PC-9 (cell line): ENCODE data around the gene CLCN6. TPM values are rescaled to one million over a fixed set of nuclear protein-coding genes. Genes with fewer than 3 reads are reported as not detected.

Source experiments
- BruUV-seq: library from RNA; stranded (reverse); fragments of 400-500 nt; replicated peaks from 2 replicates; lab custom pipeline; 2021; lab: Mats Ljungman, UMichigan
- CTCF ChIA-PET: fragments of 300-600 bp; sonication (Branson Sonifier 250); formaldehyde crosslinking; loops from one replicate; lab custom pipeline; 2022; ENCODE audit warnings: antibody characterized with exemption; lab: Charles Lee
- POLR2A ChIA-PET: fragments of 300-600 bp; sonication (Branson Sonifier 250); formaldehyde crosslinking; loops from one replicate; lab custom pipeline; 2022; ENCODE audit warnings: antibody characterized with exemption; ENCODE audit not compliant: unreplicated experiment; lab: Charles Lee
- DNase-seq, 2 experiments: peaks; one replicate each; pipeline versions ENCODE4 v3.0.0 to v3.0.0-alpha.2; 2015 to 2022; ENCODE audit warnings: mixed read lengths in 1 of 2
- H2AFZ ChIP-seq: fragments of 200-600 bp; sonication (generic); 2 replicates; pipeline ENCODE4 v1.8.1; 2017; ENCODE audit warnings: antibody characterized with exemption
- H3F3A ChIP-seq: fragments of 200-600 bp; sonication (generic); 2 replicates; pipeline ENCODE4 v1.8.1; 2017; ENCODE audit warnings: antibody characterized with exemption, mild to moderate bottlenecking, low read depth; ENCODE audit not compliant: insufficient read depth
- H3K27ac ChIP-seq: fragments of 200-600 bp; sonication (generic); 2 replicates; pipeline ENCODE4 v1.6.1; 2016; ENCODE audit warnings: mixed run types
- H3K27me3 ChIP-seq: fragments of 200-600 bp; sonication (generic); 2 replicates; pipeline ENCODE4 v1.6.1; 2016; ENCODE audit warnings: low read depth, mixed run types; ENCODE audit not compliant: insufficient read depth
- H3K36me3 ChIP-seq: fragments of 200-600 bp; sonication (generic); 2 replicates; pipeline ENCODE4 v1.6.1; 2016; ENCODE audit warnings: low read depth, mixed run types
- H3K4me1 ChIP-seq: fragments of 200-600 bp; sonication (generic); replicated peaks from 2 replicates; pipeline ENCODE4 v1.6.1; 2016; ENCODE audit warnings: mixed run types; ENCODE audit not compliant: insufficient read depth
- H3K4me2 ChIP-seq: fragments of 200-600 bp; sonication (generic); 2 replicates; pipeline ENCODE4 v1.6.1; 2017; ENCODE audit warnings: mixed run types
- H3K4me3 ChIP-seq: fragments of 200-600 bp; sonication (generic); 2 replicates; pipeline ENCODE4 v1.6.1; 2016; ENCODE audit warnings: mixed run types
- H3K79me2 ChIP-seq: fragments of 200-600 bp; sonication (generic); 2 replicates; pipeline ENCODE4 v1.6.1; 2017; ENCODE audit warnings: low read depth, mixed run types
- H3K9me2 ChIP-seq: fragments of 200-600 bp; sonication (generic); 2 replicates; pipeline ENCODE4 v1.8.1; 2017; ENCODE audit warnings: mild to moderate bottlenecking; ENCODE audit not compliant: insufficient read depth
- H3K9me3 ChIP-seq: fragments of 200-600 bp; sonication (generic); 2 replicates; pipeline ENCODE4 v1.8.1; 2016; ENCODE audit warnings: low read depth; ENCODE audit not compliant: insufficient read depth
- H4K20me1 ChIP-seq: fragments of 200-600 bp; sonication (generic); 2 replicates; pipeline ENCODE4 v1.8.1; 2017; ENCODE audit not compliant: insufficient read depth
- CTCF ChIP-seq: fragments of 200-600 bp; sonication (generic); conservative IDR thresholded peaks from 2 replicates; pipeline ENCODE4 v1.6.1; 2017; ENCODE audit warnings: mixed run types, antibody characterized with exemption, mild to moderate bottlenecking, moderate library complexity
- EZH2 ChIP-seq: fragments of 200-600 bp; sonication (generic); IDR thresholded peaks from 2 replicates; pipeline ENCODE4 v1.8.0; 2017; ENCODE audit warnings: antibody characterized with exemption, low read depth
- intact Hi-C: fragments of 100-400 bp; cut with micrococcal nuclease; formaldehyde crosslinking; loops from one replicate; pipeline ENCODE4 v1.10.0; 2022; ENCODE audit not compliant: unreplicated experiment
- total RNA-seq: library from RNA; stranded (reverse); gene quantifications from 2 replicates; pipeline ENCODE4 v1.2.3, GENCODE V29; 2021

CLCN6 gene
- total RNA-seq, 1 experiment from 2014 or later: 16.7 TPM

DNA sequence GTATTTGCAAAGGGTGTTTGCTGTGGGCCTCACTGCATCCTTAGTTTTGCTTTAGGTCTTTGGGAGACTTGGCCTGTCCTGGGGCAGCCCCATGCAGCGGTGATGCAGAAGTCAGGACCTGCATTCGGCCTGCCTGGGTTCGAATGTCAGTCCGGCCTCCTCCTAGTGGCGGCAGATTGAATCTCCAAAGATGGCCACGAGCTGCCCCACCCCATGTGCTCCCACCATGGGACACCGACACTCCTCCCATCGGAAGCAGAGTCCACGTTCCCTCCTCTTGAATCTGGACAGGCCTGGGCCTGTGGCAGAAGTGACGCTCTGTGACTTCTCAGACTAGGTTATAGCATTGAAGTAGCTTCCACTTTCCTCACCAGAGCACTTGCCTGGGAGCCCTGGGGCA is 69.1 kb downstream of the CLCN6 start:
- H3K4me2 ChIP-seq: no peak overlapping the region
- POLR2A ChIA-PET: no interaction called here
- no peak overlapping the region for H2AFZ ChIP-seq
- no peaks in the 10 kb centered on the region for H3K9me2 ChIP-seq
- CTCF ChIA-PET: no interaction called here
- DNase-seq: no peak
- no peaks in the 10 kb centered on the region for H3K4me1 ChIP-seq
- H3K4me3 ChIP-seq: no peak overlapping the region
- no TSS peak for BruUV-seq
- H3K27ac ChIP-seq: no peak overlapping the region
- H4K20me1 ChIP-seq: no peaks in the 10 kb centered on the region
- TF ChIP-seq EZH2 (no peak), CTCF (no peak)
- no peaks in the 10 kb centered on the region for H3K9me3 ChIP-seq
- no peaks in the 10 kb centered on the region for H3K79me2 ChIP-seq
- H3F3A ChIP-seq: no peaks in the 10 kb centered on the region
- H3K27me3 ChIP-seq: peaks cover 41% of the 10 kb centered on the region; the same call in 1 of the 2 replicates
- intact Hi-C loops: no loop called here
- no peaks in the 10 kb centered on the region for H3K36me3 ChIP-seq

- BruUV-seq: no TSS peak
- no peaks in the 10 kb centered on the region for H3K9me3 ChIP-seq
- ChIA-PET POLR2A (no interaction called here), CTCF (no interaction called here)
- H3K9me2 ChIP-seq: no peaks in the 10 kb centered on the region
- TF ChIP-seq CTCF (no peak), EZH2 (no peak)
- no peak overlapping the region for H2AFZ ChIP-seq
- H3K4me1 ChIP-seq: no peaks in the 10 kb centered on the region
- DNase-seq: no peak
- no peaks in the 10 kb centered on the region for H4K20me1 ChIP-seq
- no peak overlapping the region for H3K27ac ChIP-seq
- no peak overlapping the region for H3K4me2 ChIP-seq
- H3K79me2 ChIP-seq: no peaks in the 10 kb centered on the region
- intact Hi-C loops: no loop called here
- no peaks in the 10 kb centered on the region for H3F3A ChIP-seq
- no peaks in the 10 kb centered on the region for H3K36me3 ChIP-seq
- H3K4me3 ChIP-seq: no peak overlapping the region
- H3K27me3 ChIP-seq: peaks cover 27% of the 10 kb centered on the region; the same call in 1 of the 2 replicates
Observed at GRCh38 chr1:11877074-11877473, 71.1 kb downstream of the CLCN6 start.

DNA sequence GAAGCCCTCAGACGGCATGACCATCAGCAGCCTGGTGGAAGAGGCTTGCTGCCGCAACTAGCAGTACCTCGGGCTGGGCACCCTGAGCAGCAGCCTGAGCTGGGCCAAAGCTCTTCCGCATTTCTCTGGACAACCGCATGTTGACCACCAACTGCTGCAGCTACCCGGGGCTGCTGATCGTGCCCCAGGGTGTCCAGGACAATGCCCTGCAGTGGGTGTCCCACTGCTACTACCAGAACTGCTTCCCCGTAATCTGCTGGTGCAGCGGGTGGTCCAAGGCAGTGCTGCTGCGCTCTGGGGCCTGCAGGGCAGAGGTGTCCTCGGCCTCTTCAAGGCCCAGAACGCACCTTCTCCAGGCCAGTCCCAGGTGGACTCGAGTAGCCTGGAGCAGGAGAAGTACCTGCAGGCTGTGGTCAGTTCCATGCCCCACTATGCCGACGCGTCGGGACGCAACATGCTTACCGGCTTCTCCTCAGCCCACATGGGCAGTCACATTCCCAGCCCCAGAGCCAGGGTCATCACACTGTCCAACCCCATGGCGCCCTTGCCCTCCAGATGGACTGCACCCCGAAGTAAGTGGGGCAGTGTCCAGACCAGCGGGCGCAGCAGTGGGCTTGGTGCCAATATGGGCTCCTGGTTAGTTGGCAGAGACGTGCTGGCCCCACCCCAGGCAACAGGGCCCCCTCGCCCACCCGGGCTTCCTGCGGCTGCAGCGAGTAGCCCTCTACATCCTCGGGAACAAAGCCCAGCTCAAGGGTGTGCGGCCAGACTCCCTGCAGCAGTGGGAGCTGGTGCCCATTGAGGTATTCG is 72.3 kb downstream of the CLCN6 start:
- H3K9me2 ChIP-seq: no peaks in the 10 kb centered on the region
- no peak overlapping the region for H3K4me2 ChIP-seq
- POLR2A ChIA-PET: no interaction called here
- peaks cover 18% of the 10 kb centered on the region; the same call in 1 of the 2 replicates for H3K27me3 ChIP-seq
- H3K36me3 ChIP-seq: no peaks in the 10 kb centered on the region
- H3K27ac ChIP-seq: no peak overlapping the region
- intact Hi-C loops: no loop called here
- no peaks in the 10 kb centered on the region for H3K9me3 ChIP-seq
- TF ChIP-seq EZH2 (no peak), CTCF (no peak)
- H4K20me1 ChIP-seq: no peaks in the 10 kb centered on the region
- H3K79me2 ChIP-seq: no peaks in the 10 kb centered on the region
- no peak overlapping the region for H2AFZ ChIP-seq
- CTCF ChIA-PET: no interaction called here
- no peak overlapping the region for H3K4me3 ChIP-seq
- BruUV-seq: no TSS peak
- no peaks in the 10 kb centered on the region for H3K4me1 ChIP-seq
- H3F3A ChIP-seq: no peaks in the 10 kb centered on the region
- DNase-seq: no peak
